Measurements from ENCODE around the gene TTYH1.

The TTYH1 gene

GRCh38 chr19:54392105-54392504, 23.2 kb upstream of the TTYH1 start:
- no peak for DNase-seq (ENCODE audit: low spot score)

- no peak for DNase-seq (ENCODE audit: low spot score)
Measured at GRCh38 chr19:54393381-54393780, 21.9 kb upstream of the TTYH1 start.

- no peak for DNase-seq (ENCODE audit: low spot score)
Measured at GRCh38 chr19:54395685-54396084, 19.6 kb upstream of the TTYH1 start.

GRCh38 chr19:54399189-54399588, 16.1 kb upstream of the TTYH1 start:
- no peak for DNase-seq (ENCODE audit: low spot score)

- no peak for DNase-seq (ENCODE audit: low spot score)
Measured at GRCh38 chr19:54400913-54401312, 14.4 kb upstream of the TTYH1 start.

- no peak for DNase-seq (ENCODE audit: low spot score)
Measured at GRCh38 chr19:54403054-54403453, 12.2 kb upstream of the TTYH1 start.

- no peak for DNase-seq (ENCODE audit: low spot score)
Measured at GRCh38 chr19:54405628-54406027, 9.6 kb upstream of the TTYH1 start.

- DNase-seq (ENCODE audit: low spot score) = no peak
Measured at GRCh38 chr19:54407780-54408179, 7.5 kb upstream of the TTYH1 start.

- no peak for DNase-seq (ENCODE audit: low spot score)
Measured at GRCh38 chr19:54408456-54409026, 6.7 kb upstream of the TTYH1 start.

- no peak for DNase-seq (ENCODE audit: low spot score)
Measured at GRCh38 chr19:54411033-54411432, 4.2 kb upstream of the TTYH1 start.

GRCh38 chr19:54412877-54413276, 2.4 kb upstream of the TTYH1 start:
- no peak for DNase-seq (ENCODE audit: low spot score)

GRCh38 chr19:54414156-54414555, 1.1 kb upstream of the TTYH1 start:
- DNase-seq (ENCODE audit: low spot score) = no peak

GRCh38 chr19:54415901-54416673, 823 bp downstream of the TTYH1 start:
- no peak for DNase-seq (ENCODE audit: low spot score)

GRCh38 chr19:54416695-54417491, 1.6 kb downstream of the TTYH1 start:
- DNase-seq (ENCODE audit: low spot score) = no peak

GRCh38 chr19:54418030-54418929, 3.0 kb downstream of the TTYH1 start:
- DNase-seq (ENCODE audit: low spot score) = no peak

GRCh38 chr19:54418930-54419800, 3.9 kb downstream of the TTYH1 start:
- no peak for DNase-seq (ENCODE audit: low spot score)

GRCh38 chr19:54420068-54420382, 4.8 kb downstream of the TTYH1 start:
- DNase-seq (ENCODE audit: low spot score) = no peak

GRCh38 chr19:54420383-54421168, 5.3 kb downstream of the TTYH1 start:
- DNase-seq (ENCODE audit: low spot score) = no peak

- no peak for DNase-seq (ENCODE audit: low spot score)
Measured at GRCh38 chr19:54421169-54421516, 5.9 kb downstream of the TTYH1 start.

- no peak for DNase-seq (ENCODE audit: low spot score)
Measured at GRCh38 chr19:54421521-54421920, 6.3 kb downstream of the TTYH1 start.

GRCh38 chr19:54422136-54422535, 6.9 kb downstream of the TTYH1 start:
- DNase-seq (ENCODE audit: low spot score) = no peak

All from AG08396 (cell line).